ENCODE data around the gene TLE7. TPM values are rescaled to one million over a fixed set of nuclear protein-coding genes. Genes with fewer than 3 reads are reported as not detected.

Gene TLE7
- total and polyA plus RNA-seq, 2 donors (not counting 1 experiment from before 2014, with no cell fraction given), result not detected

- no peak overlapping the region for H3K9ac ChIP-seq (ENCODE audit: insufficient read depth, low read length)
- no peaks in the 10 kb centered on the region for H3K4me1 ChIP-seq (ENCODE audit: control insufficient read depth, extremely low read depth, insufficient read depth, low read length)
- H2AFZ ChIP-seq (ENCODE audit: low read length), result no peak overlapping the region
- no peaks in the 10 kb centered on the region for H3K79me2 ChIP-seq (ENCODE audit: control insufficient read depth, insufficient read depth, low read length)
- TF ChIP-seq CTCF (conservative IDR thresholded peaks at IDR 0.05 in 1 of 2, IDR thresholded peaks at IDR 0.05 in 1 of 2; ENCODE audit: low read depth in 1 of 2, low read length in 2 of 2) (peak in 1 of 2 donors; percentile 9), EZH2 (IDR thresholded peaks at IDR 0.05; ENCODE audit: low read length, missing control alignments) (no peak)
- H4K20me1 ChIP-seq (ENCODE audit: control insufficient read depth, extremely low read depth, insufficient read depth, low read length), result no peaks in the 10 kb centered on the region
- DNase-seq (ENCODE audit: low read depth in 2 of 2), result no peak
- H3K4me2 ChIP-seq (ENCODE audit: extremely low read depth, insufficient read depth, low read length), result no peak overlapping the region
- no peaks in the 10 kb centered on the region for H3K9me3 ChIP-seq (ENCODE audit: control insufficient read depth, insufficient read depth, low read depth, low read length)
- H3K36me3 ChIP-seq (ENCODE audit: control insufficient read depth, insufficient read depth, low read length), result no peaks in the 10 kb centered on the region
- H3K4me3 ChIP-seq (replicated peaks in 1 of 4; ENCODE audit: control extremely low read depth in 1 of 4, insufficient read depth in 1 of 4, low read depth in 3 of 4, low read length in 4 of 4), result no peak overlapping the region
- no peak overlapping the region for H3K27ac ChIP-seq (ENCODE audit: insufficient read depth, low read length)
- no peaks in the 10 kb centered on the region for H3K27me3 ChIP-seq (ENCODE audit: control insufficient read depth, insufficient read depth, low read length)
These were observed 355 bp downstream of the TLE7 start for GRCh38 chr16:71441348-71442050.

- no peaks in the 10 kb centered on the region for H3K9me3 ChIP-seq (ENCODE audit: control insufficient read depth, insufficient read depth, low read depth, low read length)
- no peaks in the 10 kb centered on the region for H4K20me1 ChIP-seq (ENCODE audit: control insufficient read depth, extremely low read depth, insufficient read depth, low read length)
- H3K36me3 ChIP-seq (ENCODE audit: control insufficient read depth, insufficient read depth, low read length), result no peaks in the 10 kb centered on the region
- TF ChIP-seq CTCF (conservative IDR thresholded peaks at IDR 0.05 in 1 of 2, IDR thresholded peaks at IDR 0.05 in 1 of 2; ENCODE audit: low read depth in 1 of 2, low read length in 2 of 2) (no peak), EZH2 (IDR thresholded peaks at IDR 0.05; ENCODE audit: low read length, missing control alignments) (no peak)
- no peaks in the 10 kb centered on the region for H3K27me3 ChIP-seq (ENCODE audit: control insufficient read depth, insufficient read depth, low read length)
- H3K27ac ChIP-seq (ENCODE audit: insufficient read depth, low read length), result no peak overlapping the region
- DNase-seq (ENCODE audit: low read depth in 2 of 2), result no peak
- H3K4me2 ChIP-seq (ENCODE audit: extremely low read depth, insufficient read depth, low read length), result no peak overlapping the region
- H3K79me2 ChIP-seq (ENCODE audit: control insufficient read depth, insufficient read depth, low read length), result no peaks in the 10 kb centered on the region
- no peak overlapping the region for H3K9ac ChIP-seq (ENCODE audit: insufficient read depth, low read length)
- H3K4me1 ChIP-seq (ENCODE audit: control insufficient read depth, extremely low read depth, insufficient read depth, low read length), result no peaks in the 10 kb centered on the region
- no peak overlapping the region for H2AFZ ChIP-seq (ENCODE audit: low read length)
- H3K4me3 ChIP-seq (replicated peaks in 1 of 4; ENCODE audit: control extremely low read depth in 1 of 4, insufficient read depth in 1 of 4, low read depth in 3 of 4, low read length in 4 of 4), result no peak overlapping the region
These were observed 1.0 kb downstream of the TLE7 start for GRCh38 chr16:71440669-71441347.

GRCh38 chr16:71439523-71439922, 2.3 kb downstream of the TLE7 start:
- H3K79me2 ChIP-seq (ENCODE audit: control insufficient read depth, insufficient read depth, low read length), result no peaks in the 10 kb centered on the region
- H3K4me1 ChIP-seq (ENCODE audit: control insufficient read depth, extremely low read depth, insufficient read depth, low read length), result no peaks in the 10 kb centered on the region
- no peak overlapping the region for H2AFZ ChIP-seq (ENCODE audit: low read length)
- H3K27me3 ChIP-seq (ENCODE audit: control insufficient read depth, insufficient read depth, low read length), result no peaks in the 10 kb centered on the region
- H3K9me3 ChIP-seq (ENCODE audit: control insufficient read depth, insufficient read depth, low read depth, low read length), result no peaks in the 10 kb centered on the region
- no peaks in the 10 kb centered on the region for H3K36me3 ChIP-seq (ENCODE audit: control insufficient read depth, insufficient read depth, low read length)
- H3K27ac ChIP-seq (ENCODE audit: insufficient read depth, low read length), result no peak overlapping the region
- H4K20me1 ChIP-seq (ENCODE audit: control insufficient read depth, extremely low read depth, insufficient read depth, low read length), result no peaks in the 10 kb centered on the region
- no peak for TF ChIP-seq EZH2 (IDR thresholded peaks at IDR 0.05; ENCODE audit: low read length, missing control alignments)
- no peak for TF ChIP-seq CTCF (conservative IDR thresholded peaks at IDR 0.05 in 1 of 2, IDR thresholded peaks at IDR 0.05 in 1 of 2; ENCODE audit: low read depth in 1 of 2, low read length in 2 of 2)
- DNase-seq (ENCODE audit: low read depth in 2 of 2), result peak in 1 of 2 donors; percentile 27
- H3K9ac ChIP-seq (ENCODE audit: insufficient read depth, low read length), result no peak overlapping the region
- H3K4me3 ChIP-seq (replicated peaks in 1 of 4; ENCODE audit: control extremely low read depth in 1 of 4, insufficient read depth in 1 of 4, low read depth in 3 of 4, low read length in 4 of 4), result no peak overlapping the region
- no peak overlapping the region for H3K4me2 ChIP-seq (ENCODE audit: extremely low read depth, insufficient read depth, low read length)
